Transverse colon (tissue), 4 donors: ENCODE data around the gene DDAH1.

Source experiments
- POLR2A ChIP-seq: fragments of 450-650 bp; IDR thresholded peaks from one replicate; pipeline ENCODE4 v1.6.1; 2016; ENCODE audit warnings: antibody characterized with exemption, mild to moderate bottlenecking, moderate library complexity
- POLR2AphosphoS5 ChIP-seq, 3 donors: sonication (generic); formaldehyde crosslinking; IDR thresholded peaks; one replicate each; pipeline ENCODE4 v1.6.1; 2016; ENCODE audit warnings: antibody characterized with exemption in 3 of 3
- TF ChIP-seq, protein P1 (sequence below), 5 experiments: fragments of 200-600 bp in 3 of 5; fragments of 450-650 bp in 2 of 5; sonication (generic) in 3 of 5; IDR thresholded peaks; 1 replicate in 2 of 5; 2 replicates in 3 of 5; pipeline ENCODE4 v1.5.1; 2016 to 2017; ENCODE audit warnings: antibody characterized with exemption in 5 of 5, inconsistent platforms in 3 of 5, mild to moderate bottlenecking in 2 of 5, moderate library complexity in 1 of 5

DNA sequence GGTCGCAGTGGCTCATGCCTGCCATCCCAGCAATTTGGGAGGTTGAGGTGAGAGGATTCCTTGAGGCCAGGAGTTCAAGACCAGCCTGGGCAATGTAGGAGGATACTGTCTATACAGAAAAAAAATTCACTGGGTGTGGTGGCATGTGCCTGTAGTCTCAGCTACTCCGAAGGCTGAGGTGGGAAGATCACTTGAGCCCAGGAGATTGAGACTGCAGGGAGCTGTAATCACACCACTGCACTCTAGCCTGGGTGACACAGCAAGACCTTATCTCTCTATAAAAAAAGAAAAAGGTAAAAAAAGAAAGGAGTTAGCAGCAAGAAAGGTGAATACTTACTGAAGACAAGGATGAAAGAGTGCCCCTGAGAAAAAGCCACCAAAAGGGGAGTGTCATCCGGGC is 164.8 kb downstream of the DDAH1 start:
- no peak for TF ChIP-seq POLR2AphosphoS5 (IDR thresholded peaks at IDR 0.05)
- no peak for TF ChIP-seq POLR2A
- TF ChIP-seq, protein P1, sequence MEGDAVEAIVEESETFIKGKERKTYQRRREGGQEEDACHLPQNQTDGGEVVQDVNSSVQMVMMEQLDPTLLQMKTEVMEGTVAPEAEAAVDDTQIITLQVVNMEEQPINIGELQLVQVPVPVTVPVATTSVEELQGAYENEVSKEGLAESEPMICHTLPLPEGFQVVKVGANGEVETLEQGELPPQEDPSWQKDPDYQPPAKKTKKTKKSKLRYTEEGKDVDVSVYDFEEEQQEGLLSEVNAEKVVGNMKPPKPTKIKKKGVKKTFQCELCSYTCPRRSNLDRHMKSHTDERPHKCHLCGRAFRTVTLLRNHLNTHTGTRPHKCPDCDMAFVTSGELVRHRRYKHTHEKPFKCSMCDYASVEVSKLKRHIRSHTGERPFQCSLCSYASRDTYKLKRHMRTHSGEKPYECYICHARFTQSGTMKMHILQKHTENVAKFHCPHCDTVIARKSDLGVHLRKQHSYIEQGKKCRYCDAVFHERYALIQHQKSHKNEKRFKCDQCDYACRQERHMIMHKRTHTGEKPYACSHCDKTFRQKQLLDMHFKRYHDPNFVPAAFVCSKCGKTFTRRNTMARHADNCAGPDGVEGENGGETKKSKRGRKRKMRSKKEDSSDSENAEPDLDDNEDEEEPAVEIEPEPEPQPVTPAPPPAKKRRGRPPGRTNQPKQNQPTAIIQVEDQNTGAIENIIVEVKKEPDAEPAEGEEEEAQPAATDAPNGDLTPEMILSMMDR (IDR thresholded peaks at IDR 0.05), result no peak
